GM15510 (cell line): Measurements from ENCODE around the gene SKP1.

ENCODE experiments used
- POLR2A ChIP-seq: IDR thresholded peaks from 3 replicates; pipeline ENCODE4 v1.6.1; 2011; ENCODE audit warnings: borderline replicate concordance; ENCODE audit not compliant: insufficient read length; ENCODE audit errors: extremely low read depth

Gene SKP1

GRCh38 chr5:134128648-134128995 lies 48.1 kb downstream of the SKP1 start:
- TF ChIP-seq POLR2A: no peak

- TF ChIP-seq POLR2A: no peak
These were observed 48.6 kb downstream of the SKP1 start for GRCh38 chr5:134127988-134128647.

- TF ChIP-seq POLR2A: no peak
These were observed 49.3 kb downstream of the SKP1 start for GRCh38 chr5:134127376-134127861.

DNA sequence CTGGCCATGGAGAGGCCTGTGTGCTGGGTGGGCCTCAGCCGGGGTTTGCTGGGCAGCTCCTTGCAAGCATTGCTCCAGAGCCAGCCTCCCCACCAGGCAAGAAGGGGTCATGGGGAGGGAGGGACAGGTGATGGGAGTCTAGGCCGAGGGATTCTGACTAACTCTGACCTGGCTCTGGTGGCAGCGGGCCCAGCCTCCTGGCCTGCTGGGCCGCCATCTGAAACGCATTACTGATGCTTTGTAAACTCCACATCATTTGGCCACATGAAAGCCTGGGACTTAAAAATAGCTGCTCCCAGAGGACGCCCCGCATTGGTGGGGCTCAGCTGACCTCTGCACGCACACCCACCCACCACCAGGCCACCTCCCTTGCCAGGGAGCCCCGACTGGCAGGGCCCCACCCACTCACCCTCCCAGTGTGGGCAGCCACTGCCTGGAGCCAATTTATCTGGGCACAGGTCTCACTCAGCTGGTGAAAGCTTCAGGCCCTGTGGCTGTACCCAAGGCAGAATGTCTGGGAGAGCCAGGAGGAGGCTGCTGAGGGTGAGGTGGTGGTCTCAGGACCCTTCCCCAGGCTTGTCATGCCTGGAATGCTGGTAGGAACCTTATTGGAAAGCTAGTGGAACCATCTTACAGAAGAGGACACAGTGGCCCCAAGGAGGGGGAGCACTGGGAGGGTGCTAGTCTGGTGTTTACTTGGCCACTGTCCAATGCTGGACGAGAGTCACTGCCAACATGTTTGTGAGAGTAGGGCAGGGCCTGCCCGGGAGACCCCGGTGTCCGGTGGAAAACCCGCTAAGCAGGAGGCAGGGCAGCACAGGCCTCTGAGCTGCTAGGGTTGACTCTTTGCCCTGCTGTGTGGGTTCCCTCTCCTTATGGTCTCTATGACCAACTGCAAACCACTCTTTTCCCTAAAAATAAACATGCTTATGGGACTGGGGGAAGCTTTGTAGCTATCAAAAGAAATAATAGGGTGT lies 51.4 kb downstream of the SKP1 start:
- no peak for TF ChIP-seq POLR2A

- TF ChIP-seq POLR2A: no peak
These were observed 52.3 kb downstream of the SKP1 start for GRCh38 chr5:134124289-134125038.

- TF ChIP-seq POLR2A: no peak
These were observed 53.4 kb downstream of the SKP1 start for GRCh38 chr5:134123360-134123759.

DNA sequence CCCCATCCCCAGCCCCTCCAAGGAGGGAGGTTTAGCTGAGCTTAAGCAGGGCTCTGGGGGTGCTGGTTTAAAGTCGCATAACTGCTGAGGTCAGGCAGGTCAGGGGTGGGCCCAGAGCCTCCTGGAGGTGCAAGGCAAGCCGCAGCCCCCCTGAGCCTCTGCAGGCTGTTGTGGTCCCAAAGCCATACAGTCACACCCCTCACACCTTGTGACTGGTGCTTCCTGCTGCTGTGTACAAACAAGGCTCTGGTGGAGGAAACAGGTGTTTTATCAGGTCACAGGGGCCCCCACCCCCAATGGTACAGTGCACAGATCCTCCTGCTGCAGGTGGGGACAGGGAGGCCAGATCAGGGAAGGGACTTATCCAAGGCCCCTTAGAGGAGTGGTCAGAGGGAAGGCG lies 54.2 kb downstream of the SKP1 start:
- no peak for TF ChIP-seq POLR2A

DNA sequence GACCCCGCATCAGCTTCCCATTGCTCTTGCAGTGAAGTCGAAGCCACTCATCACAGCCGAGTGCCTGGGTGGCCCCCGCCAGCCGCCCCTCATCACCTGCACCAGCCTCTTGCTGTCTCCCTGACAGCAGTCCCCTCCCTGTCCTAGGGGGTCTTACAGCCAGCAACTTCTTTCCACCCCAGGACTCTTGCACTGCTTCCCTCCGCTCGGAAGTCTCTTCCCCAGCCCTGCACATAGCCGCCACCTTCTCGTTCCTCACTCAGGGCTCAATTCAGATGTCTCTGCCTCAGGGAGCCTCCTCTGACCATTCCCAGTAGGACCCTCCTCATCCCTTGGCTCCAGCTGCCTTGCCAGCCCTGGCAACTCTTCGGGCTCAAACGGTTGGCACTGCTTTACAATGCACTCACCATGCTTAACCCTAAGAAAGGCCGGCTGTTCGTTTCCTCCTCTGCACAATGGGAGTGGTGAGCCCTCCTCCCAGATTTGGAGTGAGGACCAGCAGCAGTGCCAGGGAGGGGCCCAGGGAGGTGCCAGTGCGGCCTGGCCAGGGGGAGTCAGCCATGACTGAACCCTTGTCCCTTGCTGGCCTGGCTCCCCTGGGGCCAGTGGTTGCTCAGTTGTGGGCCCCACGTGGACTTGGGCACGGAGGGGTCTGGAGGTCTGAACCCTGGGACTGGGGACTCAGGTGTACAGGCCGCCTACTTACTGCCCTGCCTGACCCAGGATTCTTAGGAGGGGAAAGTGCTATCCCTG lies 56.2 kb downstream of the SKP1 start:
- no peak for TF ChIP-seq POLR2A

- TF ChIP-seq POLR2A: no peak
These were observed 57.0 kb downstream of the SKP1 start for GRCh38 chr5:134119720-134120119.

DNA sequence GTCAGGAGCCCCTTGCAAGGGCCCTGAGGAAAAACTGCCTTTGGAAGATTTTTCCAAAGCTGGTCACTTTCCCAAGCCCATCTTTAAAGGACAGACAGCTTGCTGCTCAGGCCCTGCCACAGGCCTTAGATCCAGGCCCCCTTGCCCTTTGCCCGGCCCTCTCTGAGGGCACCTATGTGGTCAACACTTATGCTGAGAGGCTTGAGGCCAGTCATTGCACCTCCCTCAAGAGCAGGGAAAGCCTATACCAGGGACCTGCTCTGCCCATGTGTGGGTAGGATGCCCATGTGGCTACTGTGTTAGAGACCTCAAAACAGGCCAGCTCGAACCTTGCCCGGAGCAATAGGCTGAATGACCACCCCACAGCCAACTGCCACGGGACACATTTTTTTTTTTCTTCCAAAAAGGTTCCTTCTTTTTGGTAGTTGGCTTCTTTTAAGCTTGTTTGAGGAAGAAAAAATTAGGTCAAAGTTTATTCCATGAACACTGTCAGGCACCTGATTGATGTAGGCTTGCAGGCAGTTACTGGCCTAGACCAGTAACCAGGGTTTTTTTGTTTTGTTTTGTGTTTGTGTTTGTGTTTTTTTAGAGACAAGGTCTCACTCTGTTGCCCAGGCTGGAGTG lies 58.4 kb downstream of the SKP1 start:
- TF ChIP-seq POLR2A: no peak

GRCh38 chr5:134116789-134117761 lies 59.7 kb downstream of the SKP1 start:
- no peak for TF ChIP-seq POLR2A

GRCh38 chr5:134116286-134116685 lies 60.5 kb downstream of the SKP1 start:
- no peak for TF ChIP-seq POLR2A

- TF ChIP-seq POLR2A: no peak
These were observed 61.0 kb downstream of the SKP1 start for GRCh38 chr5:134115806-134116175.
